Measurements from ENCODE around the gene CCDC85B.

GRCh38 chr11:65852508-65853245 lies 37.8 kb upstream of the CCDC85B start:
- TF ChIP-seq SIN3A (IDR thresholded peaks at IDR 0.05; ENCODE audit: borderline replicate concordance, low read depth, low read length) (no peak), HBP1 (CRISPR knock-in tag; IDR thresholded peaks at IDR 0.05; ENCODE audit: low read depth) (no peak), EZH2 (conservative IDR thresholded peaks at IDR 0.05; ENCODE audit: low read depth, low read length) (no peak), ATM (IDR thresholded peaks at IDR 0.05; ENCODE audit: borderline replicate concordance) (no peak), EP300 (IDR thresholded peaks at IDR 0.05; ENCODE audit: low read depth in 2 of 2, low read length in 2 of 2) (no peak), EP300 (CRISPR knock-in tag; IDR thresholded peaks at IDR 0.05; ENCODE audit: borderline replicate concordance) (no peak), SMAD9 (CRISPR knock-in tag; IDR thresholded peaks at IDR 0.05) (no peak), HMG20B (CRISPR knock-in tag; conservative IDR thresholded peaks at IDR 0.05) (no peak), ZNF431 (CRISPR knock-in tag; IDR thresholded peaks at IDR 0.05; ENCODE audit: borderline replicate concordance, low read depth) (no peak), MBD4 (IDR thresholded peaks at IDR 0.05; ENCODE audit: borderline replicate concordance, low read length) (no peak), ATF2 (CRISPR knock-in tag; IDR thresholded peaks at IDR 0.05) (no peak), MYC (CRISPR knock-in tag; IDR thresholded peaks at IDR 0.05; ENCODE audit: borderline replicate concordance) (no peak), ZNF703 (CRISPR knock-in tag; IDR thresholded peaks at IDR 0.05; ENCODE audit: borderline replicate concordance) (no peak), ZNF737 (CRISPR knock-in tag; IDR thresholded peaks at IDR 0.05; ENCODE audit: borderline replicate concordance) (no peak), ZNF407 (CRISPR knock-in tag; IDR thresholded peaks at IDR 0.05; ENCODE audit: not compliant biosample characterization) (no peak)

Measured in HepG2 (cell line).